ENCODE data around the gene SGMS1. TPM values are rescaled to one million over a fixed set of nuclear protein-coding genes. Genes with fewer than 3 reads are reported as not detected.
"Not testable (repeated sequence)": the region's sequence is repeated elsewhere in the genome, so short reads cannot be mapped to it uniquely, and the experiment has no call there.

SGMS1 gene
- total RNA-seq, 1 experiment from 2014 or later, result 25.5 TPM

DNA sequence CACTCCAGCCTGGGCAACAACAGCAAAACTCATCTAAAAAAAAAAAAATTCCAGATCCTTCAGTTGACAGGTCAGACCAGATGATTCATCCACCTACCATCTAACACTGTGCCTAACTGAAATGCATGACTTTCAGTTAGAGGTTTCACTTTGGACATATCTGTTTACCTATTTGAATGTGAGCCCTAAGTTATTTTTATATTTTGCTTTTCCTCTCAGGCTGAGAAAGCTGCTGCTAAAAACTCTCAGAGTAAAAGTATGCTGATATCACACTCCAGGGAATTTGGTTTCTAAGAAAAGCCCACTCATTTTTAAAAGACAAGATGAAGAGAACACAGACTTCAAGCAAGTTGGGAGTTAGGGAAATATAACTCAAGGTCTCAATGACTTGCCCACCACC lies 126.0 kb downstream of the SGMS1 start:
- DNase-seq (ENCODE audit: low spot score), result no peak
- in situ Hi-C loops (cut with HindIII; ENCODE audit: low sequenced_read_pairs), result no loop called here

DNA sequence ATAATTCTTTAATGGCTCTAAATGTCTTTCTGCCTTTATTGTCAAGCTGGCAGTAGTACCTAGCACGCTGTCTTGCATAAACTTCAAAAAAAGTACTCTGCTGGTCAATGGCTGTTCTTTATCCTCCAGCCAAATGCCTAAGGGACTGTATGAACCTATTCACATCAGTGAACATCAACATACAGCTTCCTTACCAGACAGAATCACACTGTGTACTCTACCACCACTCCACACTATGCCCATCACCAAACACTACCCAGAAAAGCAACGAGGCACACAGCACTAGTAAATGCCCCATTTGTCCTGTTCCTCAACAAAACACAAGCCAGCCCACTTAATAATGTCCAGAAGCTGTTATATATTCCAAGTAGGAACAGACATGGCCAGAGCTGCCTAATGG lies 127.5 kb downstream of the SGMS1 start:
- in situ Hi-C loops (cut with HindIII; ENCODE audit: low sequenced_read_pairs), result no loop called here
- DNase-seq (ENCODE audit: low spot score), result no peak

DNA sequence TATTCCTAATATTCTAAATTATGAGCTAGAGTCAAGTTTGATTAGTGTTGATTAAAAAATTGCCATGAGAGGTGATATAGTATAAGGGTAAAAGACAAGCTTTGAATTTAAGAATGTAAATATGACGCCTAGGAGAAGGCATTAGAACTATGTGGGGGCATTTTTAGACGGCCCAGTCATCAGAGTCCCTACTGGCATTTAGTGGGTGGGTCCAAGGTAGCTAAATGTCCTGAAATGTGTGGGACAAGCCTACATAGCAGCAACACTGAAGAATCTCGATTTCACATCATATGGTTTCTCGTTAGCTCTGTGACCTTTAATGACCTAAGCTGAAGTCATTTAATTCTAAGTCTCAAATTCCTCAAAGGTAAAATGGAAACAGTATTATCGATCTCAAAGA lies 133.5 kb downstream of the SGMS1 start:
- in situ Hi-C loops (cut with HindIII; ENCODE audit: low sequenced_read_pairs), result no loop called here
- no peak for DNase-seq (ENCODE audit: low spot score)

DNA sequence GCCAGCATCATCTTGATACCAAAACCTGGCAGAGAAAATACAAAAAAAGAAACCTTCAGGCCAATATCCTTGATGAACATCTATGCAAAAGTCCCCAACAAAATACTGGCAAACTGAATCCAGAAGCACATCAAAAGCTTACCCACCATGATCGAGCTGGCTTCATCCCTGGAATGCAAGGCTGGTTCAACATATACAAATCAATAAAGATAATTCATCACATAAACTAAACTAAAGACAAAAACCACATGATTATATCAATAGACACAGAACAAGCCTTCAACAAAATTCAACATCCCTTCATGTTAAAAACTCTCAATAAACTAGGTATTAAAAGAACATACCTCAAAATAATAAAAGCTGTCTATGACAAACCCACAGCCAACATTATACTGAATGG lies 139.2 kb downstream of the SGMS1 start:
- in situ Hi-C loops (cut with HindIII; ENCODE audit: low sequenced_read_pairs), result not testable (repeated sequence)

DNA sequence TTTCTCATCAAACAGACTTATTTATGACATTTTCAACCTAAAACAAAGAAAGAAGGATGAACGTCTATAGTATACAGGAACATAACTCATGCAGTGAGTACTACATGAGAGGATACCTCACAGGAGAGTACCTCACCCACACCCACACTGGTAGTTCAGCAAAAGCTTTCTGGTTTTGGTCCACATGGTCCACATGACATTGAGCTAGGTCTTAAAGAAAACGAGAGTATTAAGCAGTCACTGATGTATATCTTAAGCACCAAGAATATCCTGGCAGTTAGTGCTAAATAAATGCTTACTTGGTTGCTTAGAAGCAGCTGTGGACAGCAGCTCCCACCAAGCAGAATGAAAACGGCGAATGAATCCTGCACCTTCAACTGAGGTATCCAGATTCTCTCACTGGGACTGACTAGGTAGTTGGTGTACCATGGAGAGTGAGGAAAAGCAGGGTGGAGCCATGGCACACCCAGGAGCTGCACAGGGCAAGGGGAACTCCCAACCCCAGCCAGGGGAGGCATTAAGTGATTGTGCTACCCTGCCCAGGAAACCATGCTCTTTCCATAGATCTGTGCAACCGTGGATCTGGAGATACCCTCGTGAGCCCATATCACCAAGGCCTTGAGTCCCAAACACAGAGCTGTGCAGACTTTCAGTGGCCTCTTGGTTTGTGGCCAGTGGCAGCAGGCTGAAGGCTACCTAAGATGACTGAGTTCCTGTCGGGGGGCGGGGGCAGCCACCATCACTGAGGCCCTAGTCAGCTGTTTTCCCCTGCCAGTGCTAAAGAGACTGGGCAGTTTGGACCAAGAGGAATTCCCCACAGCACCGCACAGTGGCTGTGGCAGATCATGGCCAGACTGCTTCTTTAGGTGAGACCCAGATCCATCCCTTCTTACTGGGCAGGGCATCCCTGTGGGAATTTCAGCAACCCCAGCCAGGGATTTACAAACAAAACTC lies 143.4 kb downstream of the SGMS1 start:
- in situ Hi-C loops (cut with HindIII; ENCODE audit: low sequenced_read_pairs), result no loop called here
- no peak for DNase-seq (ENCODE audit: low spot score)

More for the DNA sequence above, 139.2 kb downstream of the SGMS1 start:
- DNase-seq (ENCODE audit: low spot score), result not testable (repeated sequence)

GRCh38 chr10:50477287-50478203 lies 146.2 kb downstream of the SGMS1 start:
- in situ Hi-C loops (cut with HindIII; ENCODE audit: low sequenced_read_pairs), result no loop called here

DNA sequence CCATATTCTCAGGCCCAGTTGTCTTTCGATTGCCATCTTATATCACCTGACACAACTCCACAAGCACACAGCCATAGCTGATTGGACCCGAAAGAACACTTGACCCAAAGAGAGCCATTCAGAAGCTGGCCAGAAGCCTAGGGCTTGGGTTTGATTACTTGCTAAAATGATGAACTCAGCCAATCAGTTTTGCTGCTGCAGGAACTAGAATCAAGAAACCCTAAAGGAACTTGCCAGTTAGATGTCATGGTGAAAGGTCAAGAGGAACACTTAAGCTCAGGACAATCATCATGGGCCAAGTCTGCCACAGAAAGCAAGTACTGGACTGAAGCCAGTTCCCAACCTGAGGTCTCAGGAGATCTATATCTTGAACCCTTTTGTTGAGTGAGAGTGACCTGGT lies 150.0 kb downstream of the SGMS1 start:
- in situ Hi-C loops (cut with HindIII; ENCODE audit: low sequenced_read_pairs), result no loop called here
- DNase-seq (ENCODE audit: low spot score), result no peak

More at GRCh38 chr10:50477287-50478203, 146.2 kb downstream of the SGMS1 start:
- DNase-seq (ENCODE audit: low spot score), result no peak

DNA sequence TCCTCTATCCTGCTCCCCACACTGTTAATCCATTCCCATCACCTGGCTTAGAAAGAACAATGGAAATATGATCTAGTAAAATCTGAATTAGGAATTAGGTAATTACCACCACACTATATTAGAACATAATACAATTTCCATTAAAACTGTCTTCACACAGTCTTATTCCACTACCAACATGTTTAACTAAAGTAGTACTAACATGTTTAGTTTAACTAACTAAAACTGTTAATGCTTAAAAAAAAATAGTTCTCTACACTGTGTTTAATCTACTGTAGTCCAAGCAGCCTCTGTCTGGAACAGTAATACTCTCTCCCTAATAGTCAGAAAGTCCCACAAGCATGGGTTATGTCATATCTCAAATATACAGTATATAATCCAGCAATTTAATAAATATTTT lies 150.8 kb downstream of the SGMS1 start:
- in situ Hi-C loops (cut with HindIII; ENCODE audit: low sequenced_read_pairs), result no loop called here
- DNase-seq (ENCODE audit: low spot score), result no peak

DNA sequence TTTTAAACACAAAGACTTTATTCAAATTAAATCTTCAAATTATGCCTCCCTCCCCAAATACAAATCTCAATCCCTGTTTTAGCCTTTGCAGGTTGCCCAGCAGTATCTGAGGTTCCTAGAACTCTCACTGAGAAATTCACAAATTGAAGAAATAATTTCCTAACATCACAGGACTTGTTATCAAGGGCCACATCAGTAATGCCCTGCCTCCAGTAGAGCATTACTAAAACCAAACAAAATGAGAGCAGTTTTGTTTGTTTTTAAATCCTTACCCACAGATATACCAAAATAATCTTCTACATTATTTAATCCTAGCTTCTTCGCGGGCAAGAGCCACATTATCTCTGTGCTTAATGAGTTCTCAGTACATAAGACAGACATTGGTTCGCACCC lies 152.2 kb downstream of the SGMS1 start:
- no peak for DNase-seq (ENCODE audit: low spot score)
- in situ Hi-C loops (cut with HindIII; ENCODE audit: low sequenced_read_pairs), result no loop called here

DNA sequence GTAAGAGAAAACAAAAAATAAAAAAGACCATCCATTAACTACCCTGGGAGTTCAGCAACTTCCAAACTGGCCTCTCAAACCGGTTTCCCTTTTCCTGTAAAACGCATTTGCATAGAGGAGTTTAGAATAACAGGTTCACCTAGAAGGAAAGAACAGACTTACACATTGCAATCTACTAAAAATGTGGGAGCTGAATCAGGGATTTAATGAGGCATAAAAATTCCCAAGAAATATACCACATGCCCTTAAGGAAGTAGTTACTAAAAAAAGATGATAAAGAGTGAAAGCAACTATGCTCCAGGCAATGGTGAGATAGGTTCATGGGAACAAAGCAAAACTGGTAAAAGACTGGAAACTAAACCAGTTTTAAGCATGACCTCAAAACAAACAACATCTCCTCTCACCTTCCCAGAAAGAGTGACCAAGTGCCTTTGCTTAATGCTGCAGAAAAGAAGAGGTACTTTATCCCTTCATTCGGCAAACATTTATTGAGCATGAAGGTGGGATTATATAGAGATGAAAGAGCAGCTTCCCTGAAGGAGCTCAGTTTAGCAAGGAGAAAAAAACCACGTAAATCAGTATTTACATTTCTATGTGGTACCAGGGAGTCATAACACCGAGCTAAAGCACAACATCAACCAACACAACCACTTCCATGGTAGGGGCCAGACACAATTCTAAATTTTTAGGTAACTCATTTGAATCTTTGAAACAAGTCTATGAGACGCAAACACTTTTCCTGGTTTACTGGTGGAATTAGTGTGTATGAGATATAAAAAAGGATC lies 152.8 kb downstream of the SGMS1 start:
- no peak for DNase-seq (ENCODE audit: low spot score)
- in situ Hi-C loops (cut with HindIII; ENCODE audit: low sequenced_read_pairs), result no loop called here

DNA sequence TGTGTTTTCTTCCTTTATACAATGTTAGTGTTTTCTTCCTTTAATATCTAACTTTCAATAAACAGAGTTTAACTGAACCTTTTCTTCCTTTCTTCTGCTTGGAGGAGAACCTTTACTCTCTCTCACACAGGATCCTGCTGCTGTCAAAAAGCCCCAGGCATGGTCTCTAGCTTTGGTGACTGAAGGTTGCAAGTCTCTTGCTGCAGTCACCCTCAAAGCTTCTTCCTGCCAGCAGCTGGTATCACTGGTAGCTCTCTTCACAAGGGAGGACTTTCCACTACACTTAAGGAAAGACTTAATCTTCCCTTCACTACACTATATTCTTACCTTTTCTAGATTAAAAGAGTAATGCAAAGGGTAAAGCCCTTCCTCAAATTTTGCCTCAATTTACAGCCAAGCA lies 153.4 kb downstream of the SGMS1 start:
- no peak for DNase-seq (ENCODE audit: low spot score)
- in situ Hi-C loops (cut with HindIII; ENCODE audit: low sequenced_read_pairs), result no loop called here

GRCh38 chr10:50469778-50470193 lies 154.0 kb downstream of the SGMS1 start:
- in situ Hi-C loops (cut with HindIII; ENCODE audit: low sequenced_read_pairs), result no loop called here
- DNase-seq (ENCODE audit: low spot score), result no peak

DNA sequence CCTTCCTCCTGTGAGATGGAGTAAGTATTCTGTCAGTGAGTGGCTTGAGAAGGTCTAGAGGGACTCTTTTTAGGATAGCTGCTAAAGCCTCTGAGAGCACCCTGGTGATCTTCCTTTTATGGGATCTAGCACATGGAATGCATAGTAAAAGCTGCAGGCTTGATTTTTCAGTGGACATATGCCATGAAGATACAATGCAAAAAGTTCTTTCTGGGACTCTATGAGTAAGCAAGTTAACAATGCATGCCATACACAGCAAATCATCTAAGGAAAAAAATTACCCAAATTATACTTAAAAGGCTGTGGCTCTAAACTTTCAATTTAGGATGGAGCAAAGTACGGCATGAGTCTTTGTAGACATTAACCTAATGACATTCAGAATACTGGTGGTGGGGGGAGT lies 154.5 kb downstream of the SGMS1 start:
- DNase-seq (ENCODE audit: low spot score), result no peak
- in situ Hi-C loops (cut with HindIII; ENCODE audit: low sequenced_read_pairs), result no loop called here

- no peak for DNase-seq (ENCODE audit: low spot score)
- in situ Hi-C loops (cut with HindIII; ENCODE audit: low sequenced_read_pairs), result no loop called here
Observed at GRCh38 chr10:50467209-50467608, 156.5 kb downstream of the SGMS1 start.

- in situ Hi-C loops (cut with HindIII; ENCODE audit: low sequenced_read_pairs), result no loop called here
- DNase-seq (ENCODE audit: low spot score), result no peak
Observed at GRCh38 chr10:50464004-50464409, 159.7 kb downstream of the SGMS1 start.

GRCh38 chr10:50461834-50462233 lies 161.9 kb downstream of the SGMS1 start:
- in situ Hi-C loops (cut with HindIII; ENCODE audit: low sequenced_read_pairs), result no loop called here

GRCh38 chr10:50461123-50461522 lies 162.6 kb downstream of the SGMS1 start:
- in situ Hi-C loops (cut with HindIII; ENCODE audit: low sequenced_read_pairs), result no loop called here
- no peak for DNase-seq (ENCODE audit: low spot score)

More at GRCh38 chr10:50461834-50462233, 161.9 kb downstream of the SGMS1 start:
- no peak for DNase-seq (ENCODE audit: low spot score)

GRCh38 chr10:50456719-50457118 lies 167.0 kb downstream of the SGMS1 start:
- in situ Hi-C loops (cut with HindIII; ENCODE audit: low sequenced_read_pairs), result no loop called here

GRCh38 chr10:50453940-50454339 lies 169.8 kb downstream of the SGMS1 start:
- DNase-seq (ENCODE audit: low spot score), result no peak
- in situ Hi-C loops (cut with HindIII; ENCODE audit: low sequenced_read_pairs), result no loop called here

More at GRCh38 chr10:50456719-50457118, 167.0 kb downstream of the SGMS1 start:
- no peak for DNase-seq (ENCODE audit: low spot score)
